ENCODE results near the gene REEP1. TPM values are rescaled to one million over a fixed set of nuclear protein-coding genes. Genes with fewer than 3 reads are reported as not detected.

The REEP1 gene
- total RNA-seq, 6 donors from 2014 or later = 4.1 to 10.4 (median 7.5) TPM

DNA sequence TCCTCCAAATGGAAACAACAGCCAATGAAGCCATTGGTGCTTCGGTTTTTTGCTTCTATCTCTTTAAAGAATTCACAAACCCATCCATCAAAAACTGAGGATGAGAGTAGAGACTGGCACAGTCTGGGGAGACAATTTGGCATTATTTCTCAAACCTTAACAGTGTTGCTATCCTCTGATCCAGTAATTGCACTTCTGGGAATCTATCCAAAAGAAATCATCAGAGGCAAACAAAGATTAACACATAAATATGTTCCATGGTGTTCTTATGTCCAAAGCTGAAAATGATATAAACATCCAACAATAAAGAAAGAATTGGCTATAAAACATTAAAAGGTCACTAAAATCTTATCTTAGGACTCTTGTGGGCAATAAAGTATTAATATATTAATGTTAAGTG is 35.1 kb downstream of the REEP1 start:
- H3K9me3 ChIP-seq = no peaks in the 10 kb centered on the region
- WGBS, 2 donors = 44 to 53% methylated on average over 1 of the region's 1 CpG
- ATAC-seq (ENCODE audit: low FRiP score in 2 of 2) (no peak), DNase-seq (no peak)
- no peak overlapping the region for H3K4me3 ChIP-seq
- TF ChIP-seq EP300 (IDR thresholded peaks at IDR 0.05) = no peak
- no peak for TF ChIP-seq POLR2A (IDR thresholded peaks at IDR 0.05)
- TF ChIP-seq CTCF (IDR thresholded peaks at IDR 0.05) = no peak
- no peak overlapping the region for H3K27ac ChIP-seq
- no peaks in the 10 kb centered on the region for H3K27me3 ChIP-seq
- H3K4me1 ChIP-seq = peaks cover 0 to 10% (median 3%) of the 10 kb centered on the region in 4 donors
- H3K36me3 ChIP-seq = no peaks in the 10 kb centered on the region

- H3K36me3 ChIP-seq = no peaks in the 10 kb centered on the region
- DNase-seq = no peak
- H3K4me3 ChIP-seq = no peak overlapping the region
- H3K9me3 ChIP-seq = no peaks in the 10 kb centered on the region
- 55 to 64% methylated on average over 3 of the region's 3 CpGs for WGBS, 2 donors
- no peaks in the 10 kb centered on the region for H3K27me3 ChIP-seq
- H3K27ac ChIP-seq = no peak overlapping the region
- H3K4me1 ChIP-seq = peaks cover 0 to 10% (median 3%) of the 10 kb centered on the region in 4 donors
- no peak for ATAC-seq (ENCODE audit: low FRiP score in 2 of 2)
- TF ChIP-seq POLR2AphosphoS5 (IDR thresholded peaks at IDR 0.05) = no peak
- no peak for TF ChIP-seq POLR2A (IDR thresholded peaks at IDR 0.05)
- no peak for TF ChIP-seq EP300 (IDR thresholded peaks at IDR 0.05)
- no peak for TF ChIP-seq CTCF (IDR thresholded peaks at IDR 0.05)
Observed at GRCh38 chr2:86301711-86302202, 35.7 kb downstream of the REEP1 start.

GRCh38 chr2:86301009-86301408 is 36.4 kb downstream of the REEP1 start:
- no peak for TF ChIP-seq POLR2A (IDR thresholded peaks at IDR 0.05)
- TF ChIP-seq CTCF (IDR thresholded peaks at IDR 0.05) = no peak
- TF ChIP-seq EP300 (IDR thresholded peaks at IDR 0.05) = no peak
- TF ChIP-seq POLR2AphosphoS5 (IDR thresholded peaks at IDR 0.05) = no peak
- H3K36me3 ChIP-seq = no peaks in the 10 kb centered on the region
- H3K4me1 ChIP-seq = peaks cover 0 to 10% (median 3%) of the 10 kb centered on the region in 4 donors
- no peaks in the 10 kb centered on the region for H3K27me3 ChIP-seq
- 40 to 53% methylated on average over 6 of the region's 6 CpGs for WGBS, 2 donors
- ATAC-seq (ENCODE audit: low FRiP score in 2 of 2) (no peak), DNase-seq (no peak)
- no peak overlapping the region for H3K27ac ChIP-seq
- no peaks in the 10 kb centered on the region for H3K9me3 ChIP-seq
- H3K4me3 ChIP-seq = no peak overlapping the region

DNA sequence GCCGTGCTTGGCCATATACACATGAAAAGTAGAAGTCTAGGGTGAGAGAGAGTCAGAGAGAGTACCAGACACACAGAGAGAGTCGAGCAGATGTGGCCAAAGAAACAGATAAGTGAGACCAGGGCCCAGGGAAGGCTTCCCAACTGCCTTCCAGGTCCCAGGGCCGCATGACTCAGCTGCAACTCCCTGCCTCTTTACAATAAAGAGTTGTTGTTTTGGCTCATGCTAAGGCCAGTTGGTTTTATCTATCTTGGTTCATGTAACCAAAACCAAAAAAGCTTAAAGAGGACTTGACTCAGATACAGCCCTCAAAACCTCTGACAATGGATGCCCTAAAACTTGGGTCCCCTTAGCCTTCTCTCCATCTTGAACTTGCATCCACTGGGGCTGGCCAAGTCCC is 36.9 kb downstream of the REEP1 start:
- Histone ChIP-seq H3K36me3 (no peaks in the 10 kb centered on the region), H3K4me3 (no peak overlapping the region), H3K4me1 (peaks cover 0 to 10% (median 3%) of the 10 kb centered on the region in 4 donors), H3K9me3 (no peaks in the 10 kb centered on the region), H3K27ac (no peak overlapping the region), H3K27me3 (no peaks in the 10 kb centered on the region)
- no peak for TF ChIP-seq CTCF (IDR thresholded peaks at IDR 0.05)
- no peak for TF ChIP-seq POLR2AphosphoS5 (IDR thresholded peaks at IDR 0.05)
- no peak for TF ChIP-seq EP300 (IDR thresholded peaks at IDR 0.05)
- no peak for TF ChIP-seq POLR2A (IDR thresholded peaks at IDR 0.05)
- DNase-seq (no peak), ATAC-seq (ENCODE audit: low FRiP score in 2 of 2) (no peak)
- WGBS, 2 donors = 77 to 82% methylated on average over 3 of the region's 3 CpGs
